Osteocyte (in vitro differentiated cells): ENCODE data around the gene ATP6V1C2. TPM values are rescaled to one million over a fixed set of nuclear protein-coding genes. Genes with fewer than 3 reads are reported as not detected.

Experiments used
- DNase-seq: peaks from one replicate; pipeline ENCODE4 v3.0.0; 2021; ENCODE audit warnings: mixed read lengths; ENCODE audit not compliant: unreplicated experiment; ENCODE audit errors: extremely low spot score
- H3K27ac Mint-ChIP-seq: one replicate; pipeline ENCODE4 v1.8.0; 2021; ENCODE audit warnings: mild to moderate bottlenecking, mixed read lengths; ENCODE audit not compliant: unreplicated experiment
- H3K27me3 Mint-ChIP-seq: one replicate; pipeline ENCODE4 v1.8.0; 2021; ENCODE audit warnings: mixed read lengths; ENCODE audit not compliant: unreplicated experiment
- H3K36me3 Mint-ChIP-seq: one replicate; pipeline ENCODE4 v1.8.0; 2021; ENCODE audit warnings: mixed read lengths; ENCODE audit not compliant: unreplicated experiment
- H3K4me1 Mint-ChIP-seq: one replicate; pipeline ENCODE4 v1.8.0; 2021; ENCODE audit warnings: mixed read lengths; ENCODE audit not compliant: unreplicated experiment
- H3K4me3 Mint-ChIP-seq: one replicate; pipeline ENCODE4 v1.8.0; 2021; ENCODE audit warnings: mild to moderate bottlenecking, moderate library complexity, mixed read lengths; ENCODE audit not compliant: unreplicated experiment
- H3K9me3 Mint-ChIP-seq: one replicate; pipeline ENCODE4 v1.8.0; 2021; ENCODE audit warnings: mixed read lengths; ENCODE audit not compliant: unreplicated experiment
- total RNA-seq: library from RNA; stranded (reverse); gene quantifications from 2 replicates; pipeline ENCODE4 v1.2.1, GENCODE V29; 2021
- TF ChIP-seq, protein P1 (sequence below): fragments of 200-600 bp; sonication (generic); IDR thresholded peaks from 2 replicates; pipeline ENCODE4 v1.5.0; 2021; ENCODE audit warnings: antibody characterized with exemption, mild to moderate bottlenecking, moderate library complexity

The ATP6V1C2 gene
- total RNA-seq, 1 donor from 2014 or later = not detected

- Mint-ChIP-seq H3K27me3 (peaks cover 36% of the 10 kb centered on the region), H3K4me1 (peaks cover 9% of the 10 kb centered on the region), H3K4me3 (no peak overlapping the region), H3K36me3 (no peaks in the 10 kb centered on the region), H3K9me3 (no peaks in the 10 kb centered on the region), H3K27ac (no peak overlapping the region)
- TF ChIP-seq, protein P1, sequence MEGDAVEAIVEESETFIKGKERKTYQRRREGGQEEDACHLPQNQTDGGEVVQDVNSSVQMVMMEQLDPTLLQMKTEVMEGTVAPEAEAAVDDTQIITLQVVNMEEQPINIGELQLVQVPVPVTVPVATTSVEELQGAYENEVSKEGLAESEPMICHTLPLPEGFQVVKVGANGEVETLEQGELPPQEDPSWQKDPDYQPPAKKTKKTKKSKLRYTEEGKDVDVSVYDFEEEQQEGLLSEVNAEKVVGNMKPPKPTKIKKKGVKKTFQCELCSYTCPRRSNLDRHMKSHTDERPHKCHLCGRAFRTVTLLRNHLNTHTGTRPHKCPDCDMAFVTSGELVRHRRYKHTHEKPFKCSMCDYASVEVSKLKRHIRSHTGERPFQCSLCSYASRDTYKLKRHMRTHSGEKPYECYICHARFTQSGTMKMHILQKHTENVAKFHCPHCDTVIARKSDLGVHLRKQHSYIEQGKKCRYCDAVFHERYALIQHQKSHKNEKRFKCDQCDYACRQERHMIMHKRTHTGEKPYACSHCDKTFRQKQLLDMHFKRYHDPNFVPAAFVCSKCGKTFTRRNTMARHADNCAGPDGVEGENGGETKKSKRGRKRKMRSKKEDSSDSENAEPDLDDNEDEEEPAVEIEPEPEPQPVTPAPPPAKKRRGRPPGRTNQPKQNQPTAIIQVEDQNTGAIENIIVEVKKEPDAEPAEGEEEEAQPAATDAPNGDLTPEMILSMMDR = no peak
- DNase-seq = no peak
Measured at GRCh38 chr2:10834068-10834655, 112.7 kb downstream of the ATP6V1C2 start.

Other genes with a start within 250 kb of the ATP6V1C2 start
- gene NOL10, start 31.7 kb upstream of the ATP6V1C2 start, total RNA-seq = 25.3 and 26.1 TPM in 2 replicates
- 205 and 219 TPM in 2 replicates for gene PDIA6, start 91.2 kb downstream of the ATP6V1C2 start, total RNA-seq
- not detected in 2 replicates for gene KCNF1, start 190.3 kb downstream of the ATP6V1C2 start, total RNA-seq